ENCODE measurements around the gene RELCH.

The RELCH gene

DNA sequence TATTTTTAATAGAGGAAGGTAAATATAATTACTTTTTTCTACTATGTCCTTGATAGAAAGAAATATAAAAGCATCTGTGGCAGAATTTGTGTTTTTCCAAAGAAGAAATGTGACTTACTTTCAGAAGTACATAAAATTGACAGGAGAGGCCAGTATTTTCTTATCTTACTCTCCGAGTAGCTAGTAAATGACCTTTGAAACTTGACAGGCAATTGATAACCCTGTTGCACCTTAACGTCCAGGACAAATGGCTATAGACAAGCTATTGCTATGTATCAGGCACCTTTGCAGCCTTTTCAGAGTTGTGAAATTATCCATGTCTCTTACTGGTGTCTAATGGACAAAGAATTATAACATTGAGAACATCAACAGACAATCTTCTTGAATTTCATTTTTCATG is 75.0 kb downstream of the RELCH start:
- Histone ChIP-seq H3K9ac (ENCODE audit: low read length) (no peak overlapping the region), H3K27me3 (ENCODE audit: control insufficient read depth, insufficient read depth, low read length) (no peaks in the 10 kb centered on the region), H3K4me1 (ENCODE audit: control insufficient read depth, low read depth, low read length) (peaks cover 4% of the 10 kb centered on the region), H3K27ac (ENCODE audit: low read length) (no peak overlapping the region), H3K9me3 (ENCODE audit: control insufficient read depth, low read depth, low read length) (no peaks in the 10 kb centered on the region), H3K36me3 (ENCODE audit: control insufficient read depth, low read depth, low read length) (peaks cover 65% of the 10 kb centered on the region), H3K4me3 (ENCODE audit: low read length) (no peak overlapping the region)

DNA sequence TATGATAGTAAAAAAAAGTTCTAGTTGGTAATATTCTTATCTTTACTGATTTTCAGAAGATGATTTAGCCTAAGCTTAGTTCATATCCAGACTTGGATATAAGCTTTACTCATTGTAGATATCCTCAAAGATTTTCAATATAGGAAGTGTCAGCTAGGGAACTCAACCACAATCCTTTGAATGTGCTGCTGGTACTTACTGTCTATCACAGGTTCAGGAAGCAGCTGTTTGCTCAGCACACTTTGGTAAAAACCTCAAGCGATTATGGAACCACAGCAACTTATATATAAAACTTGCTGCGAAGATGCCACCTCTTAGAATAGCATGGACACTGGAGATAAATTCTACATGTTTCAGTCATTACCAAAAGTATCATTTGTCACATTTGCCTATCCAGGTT is 77.9 kb downstream of the RELCH start:
- H3K4me1 ChIP-seq (ENCODE audit: control insufficient read depth, low read depth, low read length), result peaks cover 4% of the 10 kb centered on the region
- peaks cover 53% of the 10 kb centered on the region for H3K36me3 ChIP-seq (ENCODE audit: control insufficient read depth, low read depth, low read length)
- H3K4me3 ChIP-seq (ENCODE audit: low read length), result no peak overlapping the region
- no peaks in the 10 kb centered on the region for H3K9me3 ChIP-seq (ENCODE audit: control insufficient read depth, low read depth, low read length)
- H3K27ac ChIP-seq (ENCODE audit: low read length), result no peak overlapping the region
- H3K9ac ChIP-seq (ENCODE audit: low read length), result no peak overlapping the region
- no peaks in the 10 kb centered on the region for H3K27me3 ChIP-seq (ENCODE audit: control insufficient read depth, insufficient read depth, low read length)

DNA sequence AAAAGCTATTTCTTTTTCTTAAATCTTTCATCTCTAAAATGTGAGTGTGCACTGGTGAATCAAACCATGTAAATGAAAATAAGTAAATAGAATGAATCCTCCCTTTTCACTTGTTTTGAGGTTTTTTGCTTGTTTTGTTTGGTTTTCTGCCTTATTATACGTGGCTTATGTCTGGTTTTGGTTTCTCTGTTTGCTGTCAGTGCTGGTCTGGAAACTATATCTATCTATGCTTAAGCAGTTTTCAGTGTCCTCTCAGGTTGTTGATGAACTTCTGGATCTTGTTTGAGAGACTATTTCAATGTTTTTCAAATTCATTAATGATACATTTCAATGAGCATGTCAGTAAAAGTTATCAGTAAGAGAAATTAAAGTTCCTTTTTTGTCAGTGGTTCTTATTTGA is 90.0 kb downstream of the RELCH start:
- H3K9ac ChIP-seq (ENCODE audit: low read length), result no peak overlapping the region
- no peak overlapping the region for H3K27ac ChIP-seq (ENCODE audit: low read length)
- peaks cover 13% of the 10 kb centered on the region for H3K4me1 ChIP-seq (ENCODE audit: control insufficient read depth, low read depth, low read length)
- no peaks in the 10 kb centered on the region for H3K27me3 ChIP-seq (ENCODE audit: control insufficient read depth, insufficient read depth, low read length)
- H3K4me3 ChIP-seq (ENCODE audit: low read length), result no peak overlapping the region
- no peaks in the 10 kb centered on the region for H3K9me3 ChIP-seq (ENCODE audit: control insufficient read depth, low read depth, low read length)
- H3K36me3 ChIP-seq (ENCODE audit: control insufficient read depth, low read depth, low read length), result peaks cover 14% of the 10 kb centered on the region

DNA sequence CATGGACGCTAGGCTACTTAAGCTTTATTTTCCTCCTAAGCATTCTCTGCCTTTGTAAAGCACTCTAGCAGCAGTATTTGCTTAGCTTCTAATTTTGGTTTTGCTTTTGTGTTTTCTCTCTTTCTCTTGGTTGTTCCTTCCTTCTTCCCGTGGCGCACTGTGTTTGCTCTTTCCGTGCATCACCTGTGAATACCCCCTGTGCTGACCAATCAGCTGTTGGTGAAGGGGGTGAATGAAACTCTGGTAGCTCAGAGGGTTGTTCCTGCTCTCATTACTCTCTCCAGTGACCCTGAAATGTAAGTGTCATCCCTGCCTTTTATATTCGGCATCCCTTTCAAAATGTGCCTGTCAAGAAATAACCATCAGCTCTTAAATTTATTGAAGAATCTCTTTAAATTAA is 92.5 kb downstream of the RELCH start:
- Histone ChIP-seq H3K4me1 (ENCODE audit: control insufficient read depth, low read depth, low read length) (peaks cover 13% of the 10 kb centered on the region), H3K9me3 (ENCODE audit: control insufficient read depth, low read depth, low read length) (no peaks in the 10 kb centered on the region), H3K36me3 (ENCODE audit: control insufficient read depth, low read depth, low read length) (peaks cover 18% of the 10 kb centered on the region), H3K27ac (ENCODE audit: low read length) (peak overlapping the region; percentile 73), H3K9ac (ENCODE audit: low read length) (no peak overlapping the region), H3K27me3 (ENCODE audit: control insufficient read depth, insufficient read depth, low read length) (no peaks in the 10 kb centered on the region), H3K4me3 (ENCODE audit: low read length) (no peak overlapping the region)

DNA sequence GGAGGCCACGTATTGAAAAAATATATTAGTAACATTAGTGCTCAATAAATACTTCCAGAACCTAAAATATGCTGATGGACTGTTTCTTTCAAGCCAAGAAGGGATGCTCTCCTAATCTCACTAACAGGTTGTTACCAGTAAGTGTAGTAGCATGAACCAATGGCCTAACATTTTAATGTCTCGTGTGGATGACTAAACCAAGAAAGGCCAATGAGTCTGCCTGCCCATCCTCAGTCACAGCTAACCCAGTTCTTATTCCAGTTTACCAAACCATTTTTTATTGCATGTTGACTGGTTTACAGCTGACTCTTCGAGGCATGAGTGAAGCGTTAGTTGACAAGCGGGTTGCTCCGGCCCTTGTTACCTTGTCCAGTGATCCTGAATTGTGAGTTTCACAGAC is 93.0 kb downstream of the RELCH start:
- H3K4me3 ChIP-seq (ENCODE audit: low read length), result no peak overlapping the region
- H3K4me1 ChIP-seq (ENCODE audit: control insufficient read depth, low read depth, low read length), result peaks cover 13% of the 10 kb centered on the region
- H3K27me3 ChIP-seq (ENCODE audit: control insufficient read depth, insufficient read depth, low read length), result no peaks in the 10 kb centered on the region
- H3K36me3 ChIP-seq (ENCODE audit: control insufficient read depth, low read depth, low read length), result peaks cover 17% of the 10 kb centered on the region
- no peak overlapping the region for H3K27ac ChIP-seq (ENCODE audit: low read length)
- no peak overlapping the region for H3K9ac ChIP-seq (ENCODE audit: low read length)
- H3K9me3 ChIP-seq (ENCODE audit: control insufficient read depth, low read depth, low read length), result no peaks in the 10 kb centered on the region

DNA sequence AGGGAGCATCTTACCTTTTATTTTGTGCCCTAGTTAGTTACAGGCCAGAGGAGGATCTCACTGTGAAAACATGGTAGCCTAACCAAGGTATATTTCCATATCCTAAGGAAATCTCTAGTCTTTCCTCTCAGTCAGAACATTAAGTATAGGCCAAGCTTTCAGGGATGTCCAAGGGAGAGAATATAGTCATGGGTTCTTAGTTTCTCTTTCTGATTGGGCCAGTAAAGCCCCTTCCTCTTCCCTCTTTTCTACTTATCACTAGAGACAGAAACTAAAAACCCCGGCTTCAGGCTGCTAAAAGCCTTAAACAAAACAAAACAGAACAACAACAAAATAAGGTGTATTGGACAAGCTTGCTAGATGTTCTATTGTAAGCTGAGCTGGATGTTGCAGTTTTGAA is 93.7 kb downstream of the RELCH start:
- H3K27me3 ChIP-seq (ENCODE audit: control insufficient read depth, insufficient read depth, low read length), result no peaks in the 10 kb centered on the region
- peaks cover 13% of the 10 kb centered on the region for H3K4me1 ChIP-seq (ENCODE audit: control insufficient read depth, low read depth, low read length)
- no peaks in the 10 kb centered on the region for H3K9me3 ChIP-seq (ENCODE audit: control insufficient read depth, low read depth, low read length)
- no peak overlapping the region for H3K4me3 ChIP-seq (ENCODE audit: low read length)
- H3K9ac ChIP-seq (ENCODE audit: low read length), result no peak overlapping the region
- H3K36me3 ChIP-seq (ENCODE audit: control insufficient read depth, low read depth, low read length), result peaks cover 21% of the 10 kb centered on the region
- no peak overlapping the region for H3K27ac ChIP-seq (ENCODE audit: low read length)

DNA sequence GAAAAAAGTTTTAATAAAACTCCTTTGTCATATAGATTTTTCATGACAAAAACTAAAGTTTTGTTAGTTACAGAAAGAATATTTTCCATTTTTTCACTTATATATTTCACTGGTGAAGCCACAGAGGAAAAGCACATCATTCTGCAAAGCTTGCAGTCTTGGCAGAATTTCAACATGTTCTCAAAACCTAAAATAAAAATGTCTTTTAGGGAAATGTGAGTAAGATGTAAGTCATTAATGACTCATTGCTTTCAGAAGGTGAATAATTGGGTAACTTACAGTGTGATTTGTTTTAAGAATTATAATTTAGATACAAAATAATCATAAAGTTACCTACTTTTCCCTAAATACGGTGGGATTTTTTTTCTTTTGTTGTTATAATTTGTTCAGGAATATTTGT is 94.6 kb downstream of the RELCH start:
- Histone ChIP-seq H3K36me3 (ENCODE audit: control insufficient read depth, low read depth, low read length) (peaks cover 21% of the 10 kb centered on the region), H3K4me3 (ENCODE audit: low read length) (no peak overlapping the region), H3K9me3 (ENCODE audit: control insufficient read depth, low read depth, low read length) (no peaks in the 10 kb centered on the region), H3K9ac (ENCODE audit: low read length) (no peak overlapping the region), H3K27ac (ENCODE audit: low read length) (no peak overlapping the region), H3K27me3 (ENCODE audit: control insufficient read depth, insufficient read depth, low read length) (no peaks in the 10 kb centered on the region), H3K4me1 (ENCODE audit: control insufficient read depth, low read depth, low read length) (peaks cover 13% of the 10 kb centered on the region)

DNA sequence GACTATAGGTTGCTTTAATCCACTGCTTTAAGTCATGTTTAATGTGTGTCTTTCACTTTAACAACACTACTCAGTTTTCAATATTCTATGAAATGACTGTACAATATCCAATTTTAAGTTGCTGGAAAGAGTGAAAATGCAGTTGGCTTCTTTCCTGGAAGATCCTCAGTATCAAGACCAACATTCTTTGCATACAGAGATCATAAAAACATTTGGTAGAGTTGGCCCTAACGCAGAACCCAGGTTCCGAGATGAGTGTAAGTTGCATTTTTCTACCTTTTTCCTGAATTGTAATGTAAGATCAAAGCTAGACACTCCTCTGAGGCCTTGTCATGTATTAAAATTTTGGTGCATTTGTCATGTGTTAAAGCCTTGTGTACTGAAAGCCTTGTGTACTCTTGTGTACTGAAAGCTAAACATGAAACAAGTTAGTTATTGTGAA is 95.2 kb downstream of the RELCH start:
- no peaks in the 10 kb centered on the region for H3K27me3 ChIP-seq (ENCODE audit: control insufficient read depth, insufficient read depth, low read length)
- no peaks in the 10 kb centered on the region for H3K9me3 ChIP-seq (ENCODE audit: control insufficient read depth, low read depth, low read length)
- no peak overlapping the region for H3K4me3 ChIP-seq (ENCODE audit: low read length)
- H3K36me3 ChIP-seq (ENCODE audit: control insufficient read depth, low read depth, low read length), result peaks cover 18% of the 10 kb centered on the region
- no peak overlapping the region for H3K27ac ChIP-seq (ENCODE audit: low read length)
- no peak overlapping the region for H3K9ac ChIP-seq (ENCODE audit: low read length)
- H3K4me1 ChIP-seq (ENCODE audit: control insufficient read depth, low read depth, low read length), result peaks cover 13% of the 10 kb centered on the region

DNA sequence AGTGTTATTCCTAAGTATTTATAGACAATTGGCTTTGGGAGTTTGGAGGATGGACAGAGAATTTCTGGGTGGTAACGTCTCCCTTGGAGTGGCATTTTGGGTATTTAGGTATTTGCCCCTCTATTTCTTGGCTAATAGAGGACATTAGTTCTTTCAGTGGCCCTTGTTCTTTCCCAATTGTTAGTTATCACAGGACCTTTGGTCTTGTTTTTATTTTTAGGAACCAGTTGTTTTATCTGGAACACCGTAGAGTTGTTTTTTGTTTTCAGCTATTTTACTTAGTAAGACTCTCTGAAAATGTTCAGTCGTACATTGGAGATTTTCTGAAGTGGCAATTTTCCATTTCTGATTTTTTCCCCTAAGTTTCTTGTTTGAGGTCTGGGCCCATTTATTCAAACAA is 97.6 kb downstream of the RELCH start:
- peaks cover 4% of the 10 kb centered on the region for H3K4me1 ChIP-seq (ENCODE audit: control insufficient read depth, low read depth, low read length)
- H3K27ac ChIP-seq (ENCODE audit: low read length), result no peak overlapping the region
- no peaks in the 10 kb centered on the region for H3K9me3 ChIP-seq (ENCODE audit: control insufficient read depth, low read depth, low read length)
- H3K9ac ChIP-seq (ENCODE audit: low read length), result no peak overlapping the region
- no peak overlapping the region for H3K4me3 ChIP-seq (ENCODE audit: low read length)
- H3K27me3 ChIP-seq (ENCODE audit: control insufficient read depth, insufficient read depth, low read length), result no peaks in the 10 kb centered on the region
- H3K36me3 ChIP-seq (ENCODE audit: control insufficient read depth, low read depth, low read length), result peaks cover 24% of the 10 kb centered on the region

DNA sequence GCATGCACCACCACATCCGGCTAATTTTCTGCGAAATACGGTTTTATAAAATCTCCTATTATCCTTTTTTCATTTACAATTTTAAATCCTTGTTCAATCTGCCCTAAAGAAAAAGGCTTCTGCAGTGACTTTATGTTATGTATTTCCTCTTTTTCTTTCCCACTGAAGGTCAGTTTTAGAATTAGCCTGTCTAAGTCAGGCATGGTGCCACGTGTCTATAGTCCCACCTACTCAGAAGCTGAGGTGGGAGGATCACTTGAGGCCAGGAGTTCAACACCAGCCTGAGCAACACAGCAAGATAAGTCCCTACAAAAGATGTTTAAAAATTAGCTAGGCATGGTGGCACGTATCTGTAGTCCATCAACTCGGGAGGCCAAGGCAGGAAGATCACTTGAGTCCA is 98.2 kb downstream of the RELCH start:
- H3K4me3 ChIP-seq (ENCODE audit: low read length), result no peak overlapping the region
- no peaks in the 10 kb centered on the region for H3K27me3 ChIP-seq (ENCODE audit: control insufficient read depth, insufficient read depth, low read length)
- H3K9me3 ChIP-seq (ENCODE audit: control insufficient read depth, low read depth, low read length), result no peaks in the 10 kb centered on the region
- no peak overlapping the region for H3K27ac ChIP-seq (ENCODE audit: low read length)
- H3K36me3 ChIP-seq (ENCODE audit: control insufficient read depth, low read depth, low read length), result peaks cover 25% of the 10 kb centered on the region
- H3K9ac ChIP-seq (ENCODE audit: low read length), result no peak overlapping the region
- no peaks in the 10 kb centered on the region for H3K4me1 ChIP-seq (ENCODE audit: control insufficient read depth, low read depth, low read length)

DNA sequence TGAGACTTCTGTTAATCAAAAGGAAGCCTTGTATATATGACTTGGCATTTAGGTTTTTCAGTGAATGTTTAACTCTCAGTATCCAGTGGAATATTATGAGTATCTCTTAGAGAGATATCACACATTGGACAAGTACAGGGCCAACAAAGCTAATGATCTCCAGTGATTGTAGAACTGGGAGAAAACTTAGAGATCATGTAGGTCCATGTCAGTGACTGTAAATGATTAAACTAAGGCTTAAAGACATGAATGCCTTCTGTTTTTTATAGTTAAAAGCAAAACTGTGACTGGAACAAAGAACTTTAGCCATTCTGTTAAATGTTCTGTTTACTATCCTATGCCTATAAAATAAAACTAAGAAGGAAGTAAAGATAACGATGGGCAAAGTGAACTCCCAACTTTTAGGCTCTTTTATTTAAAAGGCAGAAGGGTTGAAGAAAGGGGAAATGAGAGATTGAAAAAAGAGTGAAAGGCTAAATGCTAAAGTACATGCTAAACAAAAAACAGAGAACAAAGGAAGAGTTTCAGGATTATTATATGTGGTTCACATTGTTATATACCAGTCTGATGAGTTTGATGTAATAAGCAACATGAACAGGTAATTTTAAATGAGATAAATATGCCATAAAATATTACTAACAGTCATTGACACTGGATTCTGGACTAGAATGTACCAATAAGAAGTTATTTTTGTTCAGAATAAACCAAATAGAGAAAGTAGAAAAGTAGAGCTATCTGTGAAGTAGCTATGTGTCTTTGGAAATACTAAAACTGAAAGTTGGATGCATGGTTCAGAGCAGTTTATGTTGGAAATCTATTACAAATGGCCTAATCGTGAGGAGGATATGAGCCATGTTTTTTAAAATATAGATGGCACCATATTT is 101.0 kb downstream of the RELCH start:
- Histone ChIP-seq H3K27ac (ENCODE audit: low read length) (no peak overlapping the region), H3K27me3 (ENCODE audit: control insufficient read depth, insufficient read depth, low read length) (no peaks in the 10 kb centered on the region)

DNA sequence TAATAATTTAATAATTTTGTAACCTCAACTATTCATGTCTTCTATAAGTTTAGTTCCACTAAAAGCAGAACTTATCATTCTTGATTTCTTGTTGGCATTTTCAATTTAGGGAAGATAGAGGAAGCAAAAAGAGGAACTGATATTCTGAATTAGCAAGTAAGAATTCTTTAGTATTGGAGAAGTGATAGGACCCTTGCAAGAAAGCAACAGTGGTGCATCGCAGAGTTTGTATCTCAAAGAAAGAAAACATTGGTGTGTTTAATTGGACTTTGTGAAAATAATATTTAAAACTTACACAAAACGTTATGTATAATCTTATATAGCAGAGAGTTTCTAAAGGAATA is 101.6 kb downstream of the RELCH start:
- no peak overlapping the region for H3K27ac ChIP-seq (ENCODE audit: low read length)
- H3K9ac ChIP-seq (ENCODE audit: low read length), result no peak overlapping the region

More for the DNA sequence above, 101.0 kb downstream of the RELCH start:
- no peak overlapping the region for H3K9ac ChIP-seq (ENCODE audit: low read length)
- H3K9me3 ChIP-seq (ENCODE audit: control insufficient read depth, low read depth, low read length), result no peaks in the 10 kb centered on the region
- H3K36me3 ChIP-seq (ENCODE audit: control insufficient read depth, low read depth, low read length), result peaks cover 21% of the 10 kb centered on the region
- H3K4me3 ChIP-seq (ENCODE audit: low read length), result no peak overlapping the region
- no peaks in the 10 kb centered on the region for H3K4me1 ChIP-seq (ENCODE audit: control insufficient read depth, low read depth, low read length)

More for the DNA sequence above, 101.6 kb downstream of the RELCH start:
- peaks cover 16% of the 10 kb centered on the region for H3K36me3 ChIP-seq (ENCODE audit: control insufficient read depth, low read depth, low read length)
- H3K4me3 ChIP-seq (ENCODE audit: low read length), result no peak overlapping the region
- H3K4me1 ChIP-seq (ENCODE audit: control insufficient read depth, low read depth, low read length), result no peaks in the 10 kb centered on the region
- H3K9me3 ChIP-seq (ENCODE audit: control insufficient read depth, low read depth, low read length), result no peaks in the 10 kb centered on the region
- no peaks in the 10 kb centered on the region for H3K27me3 ChIP-seq (ENCODE audit: control insufficient read depth, insufficient read depth, low read length)

Measured in iPS-18a (cell line).